VCaP (cell line): ENCODE data around the gene HERC2.

ENCODE experiments used
- H3K27ac ChIP-seq: fragments of 450-650 bp; 2 replicates; pipeline ENCODE4 v1.5.1; 2017
- CTCF ChIP-seq: fragments of 450-650 bp; conservative IDR thresholded peaks from 2 replicates; pipeline ENCODE4 v1.5.1; 2017; ENCODE audit warnings: mild to moderate bottlenecking, moderate library complexity

Gene HERC2

GRCh38 chr15:28192772-28193171 lies 129.2 kb downstream of the HERC2 start:
- TF ChIP-seq CTCF, result no peak
- H3K27ac ChIP-seq, result no peak overlapping the region

- TF ChIP-seq CTCF, result no peak; the same call in 1 of the 2 replicates
- H3K27ac ChIP-seq, result no peak overlapping the region
These were observed 130.1 kb downstream of the HERC2 start for GRCh38 chr15:28191832-28192231.

- no peak overlapping the region for H3K27ac ChIP-seq
- TF ChIP-seq CTCF, result no peak
These were observed 131.4 kb downstream of the HERC2 start for GRCh38 chr15:28190391-28191174.

- no peak overlapping the region for H3K27ac ChIP-seq
- TF ChIP-seq CTCF, result no peak
These were observed 136.7 kb downstream of the HERC2 start for GRCh38 chr15:28185148-28185895.

- TF ChIP-seq CTCF, result no peak
- no peak overlapping the region for H3K27ac ChIP-seq
These were observed 137.8 kb downstream of the HERC2 start for GRCh38 chr15:28184166-28184565.

GRCh38 chr15:28182731-28183130 lies 139.2 kb downstream of the HERC2 start:
- no peak for TF ChIP-seq CTCF
- H3K27ac ChIP-seq, result no peak overlapping the region

GRCh38 chr15:28182216-28182615 lies 139.8 kb downstream of the HERC2 start:
- no peak overlapping the region for H3K27ac ChIP-seq
- TF ChIP-seq CTCF, result no peak
